Retinal pigment epithelial cell (primary cell): ENCODE data around the gene HOXD10.

ENCODE experiments used
- DNase-seq: peaks from one replicate; pipeline ENCODE4 v3.0.0-alpha.2; 2010; ENCODE audit warnings: low read depth
- H3K4me3 ChIP-seq: 2 replicates; pipeline ENCODE4 v1.5.1; 2011; ENCODE audit warnings: mild to moderate bottlenecking, low read length, control low read depth, moderate library complexity
- TF ChIP-seq, protein P1 (sequence below): conservative IDR thresholded peaks from 2 replicates; pipeline ENCODE4 v1.5.1; 2011; ENCODE audit warnings: low read depth, low read length, control low read depth, inconsistent platforms

HOXD10 gene

DNA sequence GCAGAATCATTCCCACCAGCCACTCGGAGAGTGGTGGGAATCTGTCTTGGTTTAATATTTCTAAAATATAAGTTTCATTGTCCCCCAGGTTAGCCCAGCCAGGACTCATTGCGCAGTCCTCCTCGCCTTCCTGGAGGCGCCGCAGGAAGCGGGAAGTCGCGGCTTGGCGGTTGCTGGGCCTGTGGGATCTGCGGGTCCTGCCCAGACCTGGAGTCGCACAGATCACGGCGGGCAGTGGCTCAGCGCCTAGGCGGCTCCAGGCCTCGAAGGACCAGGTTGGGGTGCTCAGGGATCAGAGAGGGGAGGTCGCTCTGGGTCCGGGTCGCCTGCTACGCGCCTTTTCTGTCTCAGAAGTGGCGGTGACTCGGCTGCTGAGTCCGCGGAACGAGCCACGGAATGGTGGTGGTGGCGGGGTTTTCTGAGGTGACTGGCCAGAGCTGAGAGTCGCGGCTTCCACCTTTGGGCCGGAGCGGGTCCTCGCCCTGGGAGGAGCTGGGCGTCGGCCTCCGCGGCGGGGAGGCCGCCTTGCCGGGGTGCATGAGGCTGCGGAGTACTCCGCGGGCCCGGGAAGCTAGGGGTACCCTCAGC is 43.2 kb downstream of the HOXD10 start:
- DNase-seq: no peak
- TF ChIP-seq, protein P1, sequence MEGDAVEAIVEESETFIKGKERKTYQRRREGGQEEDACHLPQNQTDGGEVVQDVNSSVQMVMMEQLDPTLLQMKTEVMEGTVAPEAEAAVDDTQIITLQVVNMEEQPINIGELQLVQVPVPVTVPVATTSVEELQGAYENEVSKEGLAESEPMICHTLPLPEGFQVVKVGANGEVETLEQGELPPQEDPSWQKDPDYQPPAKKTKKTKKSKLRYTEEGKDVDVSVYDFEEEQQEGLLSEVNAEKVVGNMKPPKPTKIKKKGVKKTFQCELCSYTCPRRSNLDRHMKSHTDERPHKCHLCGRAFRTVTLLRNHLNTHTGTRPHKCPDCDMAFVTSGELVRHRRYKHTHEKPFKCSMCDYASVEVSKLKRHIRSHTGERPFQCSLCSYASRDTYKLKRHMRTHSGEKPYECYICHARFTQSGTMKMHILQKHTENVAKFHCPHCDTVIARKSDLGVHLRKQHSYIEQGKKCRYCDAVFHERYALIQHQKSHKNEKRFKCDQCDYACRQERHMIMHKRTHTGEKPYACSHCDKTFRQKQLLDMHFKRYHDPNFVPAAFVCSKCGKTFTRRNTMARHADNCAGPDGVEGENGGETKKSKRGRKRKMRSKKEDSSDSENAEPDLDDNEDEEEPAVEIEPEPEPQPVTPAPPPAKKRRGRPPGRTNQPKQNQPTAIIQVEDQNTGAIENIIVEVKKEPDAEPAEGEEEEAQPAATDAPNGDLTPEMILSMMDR: no peak
- H3K4me3 ChIP-seq: no peak overlapping the region

DNA sequence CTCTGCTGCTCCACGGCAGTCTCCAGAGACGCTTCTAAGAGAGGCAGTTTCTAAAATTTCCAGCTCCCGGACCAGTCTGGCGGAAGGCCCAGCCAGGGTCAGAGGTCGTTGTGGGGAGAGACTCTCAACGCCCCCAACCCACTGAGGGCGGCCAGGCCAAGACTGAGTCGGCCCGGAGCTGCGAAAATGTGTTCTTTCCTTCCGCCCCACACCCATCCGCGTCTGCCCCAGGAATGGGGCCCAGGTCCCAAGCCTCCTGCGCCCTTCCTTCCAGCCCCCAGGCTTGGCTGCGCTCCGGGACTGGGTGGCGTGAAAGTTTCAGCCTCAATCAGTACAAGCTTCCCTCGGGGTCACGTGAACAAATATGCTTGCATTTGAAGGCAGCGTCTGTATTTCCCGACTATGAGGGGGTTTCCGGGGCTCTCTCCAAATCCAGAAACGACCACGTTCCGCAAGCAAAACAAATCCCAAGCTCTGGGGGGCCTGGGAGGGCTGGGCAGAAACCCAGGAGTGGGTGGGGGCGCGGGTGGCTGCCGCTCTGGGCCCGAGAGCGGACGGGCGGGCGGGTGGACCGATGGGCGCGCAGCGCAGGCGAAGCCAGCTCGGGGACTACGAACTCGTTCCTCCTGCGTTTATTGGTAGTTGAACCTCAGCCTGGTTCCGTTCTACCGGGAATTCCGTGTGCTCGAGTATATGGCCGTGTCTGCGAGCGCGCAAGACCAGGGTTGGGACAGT is 43.8 kb downstream of the HOXD10 start:
- no peak overlapping the region for H3K4me3 ChIP-seq
- TF ChIP-seq, protein P1: no peak
- DNase-seq: no peak

DNA sequence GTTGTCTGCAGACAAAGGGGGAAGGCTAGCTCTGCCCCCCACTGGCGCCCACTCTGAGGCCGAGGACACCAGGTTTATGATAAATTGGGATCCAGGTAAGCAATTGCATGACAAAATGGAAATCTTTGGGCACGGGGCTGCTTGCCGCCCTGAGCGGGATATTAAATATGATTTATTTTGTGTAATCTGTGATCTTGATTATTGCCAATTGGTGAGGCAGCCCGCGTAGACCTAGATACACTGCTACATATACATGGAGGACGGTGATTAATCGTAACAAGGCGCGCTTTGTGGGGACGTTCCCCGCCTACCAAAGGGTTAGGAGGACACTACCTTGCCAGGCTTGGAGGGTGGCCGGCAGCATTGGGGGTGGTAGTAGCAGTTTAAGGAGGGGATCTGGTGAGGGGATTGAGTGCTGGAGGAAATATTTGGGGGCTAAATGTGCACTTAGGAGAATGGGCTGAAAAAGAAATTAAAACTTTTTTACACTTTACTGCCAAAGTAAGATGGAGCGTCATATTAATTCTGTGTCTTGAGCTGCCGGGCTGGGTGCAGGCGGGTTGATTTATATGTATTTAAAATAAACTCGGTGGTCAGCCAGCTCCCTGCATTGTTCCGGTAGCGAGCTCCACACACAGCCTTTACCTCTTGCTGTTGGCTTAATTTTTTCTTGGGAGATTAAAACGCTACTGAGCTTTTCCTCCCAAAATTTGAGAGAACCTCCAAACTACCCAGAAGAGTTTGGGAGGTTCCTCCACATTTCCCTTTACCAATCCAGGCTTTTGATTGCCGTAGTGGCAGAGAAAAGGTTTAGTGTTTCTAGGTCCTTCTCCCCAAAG is 44.6 kb downstream of the HOXD10 start:
- TF ChIP-seq, protein P1: no peak
- no peak for DNase-seq
- H3K4me3 ChIP-seq: no peak overlapping the region

DNA sequence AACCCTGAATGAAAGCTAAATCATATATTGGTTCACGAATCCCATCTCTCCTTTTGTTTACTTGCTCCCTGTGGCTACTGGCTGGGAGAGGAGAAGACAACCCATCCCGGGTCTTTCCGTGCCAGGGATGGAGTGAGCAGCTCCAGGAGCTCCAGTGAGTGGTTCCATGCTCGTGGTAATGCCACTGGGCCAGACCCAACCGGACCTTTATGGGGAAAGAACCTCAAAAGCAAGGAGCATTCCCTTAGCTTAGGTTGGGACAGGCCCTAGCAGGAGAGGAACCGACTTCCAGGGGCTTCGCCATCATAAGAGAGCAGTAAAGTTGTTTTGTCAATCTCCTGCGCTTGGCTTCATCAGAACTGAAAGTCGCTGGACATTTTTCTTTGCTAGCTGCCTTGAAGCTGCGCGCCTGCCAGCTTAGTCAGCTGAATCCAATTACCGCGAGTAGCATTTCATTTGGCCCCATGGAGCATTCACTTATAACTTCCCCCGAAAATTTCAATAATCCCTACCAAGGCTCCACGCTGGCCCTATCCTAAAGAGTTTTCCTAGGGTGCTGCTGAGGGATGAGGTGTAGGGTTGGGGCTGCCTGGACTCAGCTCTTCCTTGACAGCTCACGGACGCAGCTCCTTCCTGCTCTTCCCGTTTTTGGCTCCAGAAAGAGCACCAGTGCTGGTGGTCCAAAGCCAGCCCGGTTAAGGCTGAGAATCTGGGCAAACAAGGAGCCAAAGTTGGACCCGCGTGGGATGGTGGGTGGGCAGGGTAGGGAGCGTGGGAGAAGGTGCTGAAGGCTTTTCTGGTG is 45.4 kb downstream of the HOXD10 start:
- TF ChIP-seq, protein P1: no peak
- no peak for DNase-seq
- no peak overlapping the region for H3K4me3 ChIP-seq

DNA sequence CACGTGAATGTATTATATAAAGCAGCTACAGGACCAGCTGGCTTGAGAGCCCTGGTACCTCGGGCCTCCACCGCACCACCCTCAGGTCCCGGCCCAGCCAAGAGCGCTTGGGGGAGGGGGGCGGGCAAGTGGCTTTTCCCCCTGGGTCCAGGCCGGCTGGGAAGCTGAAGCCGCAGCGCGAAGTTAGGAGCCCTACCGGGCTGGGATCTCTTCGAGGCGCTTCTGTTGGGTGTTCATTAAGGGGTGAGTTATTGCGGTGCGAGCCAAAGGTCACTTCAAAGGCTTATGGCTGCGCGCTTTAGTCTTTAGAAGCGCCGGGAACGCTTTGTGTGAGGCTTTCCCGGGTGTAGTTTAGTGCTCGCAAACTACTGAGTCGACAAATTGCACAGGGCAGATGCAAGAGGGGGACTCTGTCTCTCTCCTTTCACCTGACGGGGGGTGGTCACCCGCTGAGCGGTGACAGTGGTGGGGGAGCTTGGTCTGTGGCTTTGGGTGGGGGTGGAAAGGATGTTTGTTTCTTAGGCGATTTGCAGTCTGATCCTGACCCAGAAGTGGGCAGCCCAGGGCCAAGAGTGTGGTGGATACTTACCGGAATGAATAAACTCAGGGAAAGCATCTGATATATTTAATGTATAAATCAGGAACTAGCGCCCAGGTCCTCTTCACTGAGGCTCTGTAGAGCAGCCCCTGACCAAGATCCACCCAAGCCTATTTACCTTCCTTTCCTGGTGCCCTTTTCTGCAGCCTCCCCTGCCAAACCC is 46.5 kb downstream of the HOXD10 start:
- TF ChIP-seq, protein P1: no peak
- H3K4me3 ChIP-seq: no peak overlapping the region
- no peak for DNase-seq

DNA sequence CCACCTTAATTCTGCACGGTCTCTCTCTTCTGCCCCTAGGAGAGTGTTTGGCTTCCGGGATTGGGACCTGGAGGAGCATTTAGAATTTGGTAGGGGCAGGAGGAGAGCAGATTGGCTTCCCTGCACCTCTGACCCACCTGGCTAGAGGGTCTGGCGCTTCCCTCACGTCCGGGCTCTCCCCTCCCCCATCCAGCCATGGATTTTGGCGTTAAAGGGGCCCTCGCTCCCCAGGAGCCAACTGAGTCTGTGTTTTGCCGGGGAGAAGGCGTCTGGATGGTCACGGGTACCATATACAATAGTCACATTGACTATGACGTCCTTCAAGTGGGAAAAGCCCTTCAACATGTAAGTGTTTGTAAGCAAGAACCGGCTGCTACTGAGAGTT is 47.1 kb downstream of the HOXD10 start:
- H3K4me3 ChIP-seq: no peak overlapping the region
- TF ChIP-seq, protein P1: no peak
- DNase-seq: no peak
